Body of pancreas (tissue), 4 donors: ENCODE results near the gene MGAT5.

Experiments used
- CTCF ChIP-seq, 7 experiments: fragments of 450-650 bp in 4 of 7; fragments of 200-600 bp in 3 of 7; sonication (generic) in 3 of 7; IDR thresholded peaks; one replicate each; pipeline ENCODE4 v1.5.1; 2016 to 2019; ENCODE audit warnings: antibody characterized with exemption in 7 of 7
- POLR2A ChIP-seq, 3 donors: fragments of 450-650 bp; IDR thresholded peaks; one replicate each; pipeline ENCODE4 v1.6.1; 2016; ENCODE audit warnings: antibody characterized with exemption in 3 of 3, mild to moderate bottlenecking in 2 of 3

- TF ChIP-seq CTCF (IDR thresholded peaks at IDR 0.05) = no peak
- TF ChIP-seq POLR2A (IDR thresholded peaks at IDR 0.05) = no peak
Measured at GRCh38 chr2:134258684-134259388, 5.0 kb downstream of the MGAT5 start.
